KOPT-K1 (cell line): ENCODE results near the gene ME1.
"Not testable (repeated sequence)": the region's sequence is repeated elsewhere in the genome, so short reads cannot be mapped to it uniquely, and the experiment has no call there.

ENCODE experiments used
- H3K27ac ChIP-seq: fragments of 200-600 bp; sonication (generic); 2 replicates; pipeline ENCODE4 v1.5.1; 2016; ENCODE audit warnings: antibody characterized with exemption, mild to moderate bottlenecking, low read depth, low read length; ENCODE audit not compliant: poor library complexity, severe bottlenecking
- H3K36me3 ChIP-seq: fragments of 200-600 bp; sonication (generic); 2 replicates; pipeline ENCODE4 v1.5.1; 2017; ENCODE audit warnings: antibody characterized with exemption, mild to moderate bottlenecking, low read length, moderate library complexity; ENCODE audit not compliant: insufficient read depth
- H3K9me3 ChIP-seq: fragments of 200-600 bp; sonication (generic); 2 replicates; pipeline ENCODE4 v1.5.1; 2017; ENCODE audit warnings: antibody characterized with exemption, low read length, mild to moderate bottlenecking; ENCODE audit not compliant: insufficient read depth, poor library complexity, severe bottlenecking

The ME1 gene

DNA sequence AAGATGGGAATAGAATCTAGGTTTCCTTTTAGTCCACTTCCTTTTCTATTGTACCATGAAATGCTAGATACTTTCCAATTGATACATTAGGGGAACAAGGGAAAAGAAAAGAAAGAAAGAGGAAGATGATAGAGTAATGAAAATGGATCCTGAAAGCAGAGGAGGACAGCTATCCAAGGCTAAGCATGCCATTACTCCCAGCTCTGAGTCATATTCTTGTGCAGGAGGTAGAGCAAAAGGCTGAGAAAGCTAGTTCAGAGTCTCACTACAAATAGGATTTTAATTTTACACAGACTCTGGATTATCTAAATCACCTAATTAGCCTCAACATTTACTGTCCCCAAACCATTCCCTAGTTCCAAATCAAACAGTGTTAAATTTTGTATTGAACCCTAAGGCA is 214.0 kb downstream of the ME1 start:
- Histone ChIP-seq H3K27ac (no peak overlapping the region), H3K36me3 (no peaks in the 10 kb centered on the region), H3K9me3 (no peaks in the 10 kb centered on the region)

DNA sequence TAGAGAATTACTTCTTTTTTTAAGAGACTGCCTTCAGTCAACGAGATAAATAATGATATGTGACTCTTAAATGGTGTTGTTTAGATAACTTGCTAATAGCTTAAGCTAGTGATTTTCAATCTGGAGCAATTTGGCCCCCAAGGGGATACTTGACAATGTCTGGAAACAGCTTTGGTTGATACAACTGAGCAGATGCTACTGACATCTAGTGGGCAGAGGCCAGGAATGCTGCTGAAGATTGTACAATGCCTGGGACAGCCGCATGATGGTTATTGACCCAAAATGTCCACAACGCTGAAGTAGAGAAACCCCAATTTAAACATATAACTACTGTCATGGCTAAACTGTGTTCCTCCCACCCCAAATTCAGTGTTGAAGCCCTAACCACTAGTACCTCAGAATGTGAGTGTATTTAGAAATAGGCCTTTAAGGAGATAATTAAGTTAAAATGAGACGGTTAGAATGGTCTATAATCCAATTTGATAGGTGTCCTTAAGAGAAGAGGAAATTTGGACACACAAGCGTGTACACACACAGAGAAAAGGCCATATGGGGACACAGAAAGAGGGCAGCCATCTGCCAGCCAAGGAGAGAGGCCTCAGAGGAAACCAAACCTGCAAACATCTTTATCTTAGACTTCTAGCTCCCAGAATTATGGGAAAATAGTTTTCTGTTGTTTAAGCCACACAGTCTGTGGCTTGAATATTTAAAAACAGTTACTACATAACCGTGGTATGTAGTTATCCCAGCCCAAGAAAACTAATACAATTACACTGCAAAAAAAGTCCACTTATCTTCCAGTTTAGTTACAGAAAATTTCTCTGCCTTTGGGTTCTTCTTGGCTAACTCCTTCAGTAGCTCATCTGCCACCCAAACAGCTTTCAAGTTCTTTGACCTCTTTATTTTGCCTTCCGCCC is 215.5 kb downstream of the ME1 start:
- H3K36me3 ChIP-seq, result no peaks in the 10 kb centered on the region
- no peaks in the 10 kb centered on the region for H3K9me3 ChIP-seq
- H3K27ac ChIP-seq, result no peak overlapping the region

DNA sequence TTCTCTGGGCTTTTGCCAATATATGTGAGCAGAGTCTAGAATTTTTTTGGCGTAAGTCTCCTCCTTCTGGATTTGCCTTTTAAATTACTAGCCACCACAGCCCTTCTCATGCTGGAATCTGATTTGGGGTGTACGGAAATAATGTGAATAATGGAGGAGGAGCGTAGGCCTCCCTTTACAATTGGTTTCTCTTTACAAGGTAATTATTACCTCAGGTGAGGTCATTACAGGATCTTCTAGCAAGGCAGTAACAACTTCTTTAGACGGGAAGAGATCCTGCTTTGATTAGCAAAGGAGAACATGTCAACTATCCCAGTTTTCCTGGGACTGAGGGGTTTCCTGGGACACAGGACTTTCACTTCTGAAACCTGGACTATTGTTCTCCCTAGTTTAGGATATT is 228.8 kb downstream of the ME1 start:
- H3K27ac ChIP-seq, result no peak overlapping the region
- no peaks in the 10 kb centered on the region for H3K9me3 ChIP-seq
- H3K36me3 ChIP-seq, result no peaks in the 10 kb centered on the region

DNA sequence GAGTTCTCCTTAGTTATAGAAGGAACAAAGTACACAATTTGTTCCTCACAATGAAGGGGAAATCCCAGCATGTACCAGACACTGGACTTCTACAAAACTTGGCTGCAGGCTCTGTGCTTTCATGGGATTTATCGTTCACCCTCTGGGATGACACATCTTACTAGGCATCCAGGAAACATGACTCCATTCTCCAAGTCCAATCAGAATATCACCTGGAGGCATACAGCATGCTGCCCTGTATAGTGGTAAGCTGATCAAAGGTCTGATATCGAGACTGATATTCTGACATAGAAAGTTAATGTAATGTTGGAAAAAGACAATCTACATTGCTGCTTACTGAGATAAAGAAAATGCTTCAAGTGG is 231.0 kb downstream of the ME1 start:
- H3K9me3 ChIP-seq, result no peaks in the 10 kb centered on the region
- no peak overlapping the region for H3K27ac ChIP-seq
- H3K36me3 ChIP-seq, result no peaks in the 10 kb centered on the region

DNA sequence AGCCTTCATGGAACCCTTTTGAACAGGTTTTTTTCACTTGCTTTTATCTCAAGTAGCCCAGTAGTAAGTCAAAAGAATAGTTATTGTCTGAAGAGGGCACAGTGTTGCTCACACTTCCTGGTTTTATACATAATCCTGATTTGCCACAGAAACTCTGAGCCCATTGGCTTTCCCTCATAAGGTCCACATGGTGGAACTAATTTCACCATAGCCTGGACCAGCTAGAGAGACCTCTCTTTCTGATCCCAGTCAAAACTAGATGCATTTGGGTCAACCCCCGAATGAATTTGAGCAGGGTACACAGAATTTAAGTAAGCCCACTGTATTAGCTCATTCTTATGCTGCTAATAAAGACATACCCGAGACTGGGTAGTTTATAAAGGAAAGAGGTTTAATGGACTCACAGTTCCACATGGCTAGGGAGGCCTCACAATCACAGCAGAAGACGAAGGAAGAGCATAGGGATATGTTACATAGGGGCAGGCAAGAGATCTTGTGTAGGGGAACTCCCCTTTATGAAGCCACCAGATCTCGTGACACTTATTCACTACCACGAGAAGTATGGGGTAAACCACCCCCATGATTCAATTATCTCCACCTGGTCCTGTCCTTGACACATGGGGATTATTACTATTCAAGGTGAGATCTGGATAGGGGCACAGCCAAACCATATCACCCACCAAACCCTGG is 231.5 kb downstream of the ME1 start:
- no peak overlapping the region for H3K27ac ChIP-seq
- no peaks in the 10 kb centered on the region for H3K9me3 ChIP-seq
- H3K36me3 ChIP-seq, result no peaks in the 10 kb centered on the region

DNA sequence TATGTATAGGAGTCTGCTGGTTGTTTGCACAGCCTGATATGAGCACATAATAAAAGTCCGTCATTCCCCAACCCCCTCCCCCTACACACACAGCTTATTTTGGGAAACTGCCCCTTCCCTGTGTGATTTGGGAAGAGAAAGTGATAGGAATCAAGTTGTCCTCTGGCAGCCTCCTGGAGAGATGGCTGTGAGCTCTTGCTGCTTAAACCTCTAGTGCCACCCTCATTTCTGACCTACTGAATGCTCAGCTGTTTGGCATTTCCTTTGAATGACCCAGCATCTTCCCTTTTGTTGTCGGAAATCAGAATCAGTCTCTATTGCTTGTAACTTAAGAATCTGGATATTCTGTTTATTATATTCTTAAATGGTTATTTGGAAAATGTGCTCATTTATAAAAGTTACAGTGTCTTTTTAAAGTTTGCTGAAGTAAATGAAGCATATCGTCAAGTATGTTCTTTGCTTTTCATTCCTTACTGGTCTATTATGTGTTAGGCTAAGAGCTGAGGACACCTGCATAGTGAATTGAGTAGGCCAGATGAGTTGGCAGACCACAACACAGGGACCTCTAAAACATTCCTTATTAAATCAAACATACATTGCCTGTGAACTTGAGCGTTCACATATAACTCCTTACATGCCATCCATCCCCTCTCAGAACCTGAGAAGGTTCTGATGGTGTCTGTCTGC is 232.2 kb downstream of the ME1 start:
- H3K9me3 ChIP-seq, result no peaks in the 10 kb centered on the region
- H3K27ac ChIP-seq, result no peak overlapping the region
- H3K36me3 ChIP-seq, result no peaks in the 10 kb centered on the region

DNA sequence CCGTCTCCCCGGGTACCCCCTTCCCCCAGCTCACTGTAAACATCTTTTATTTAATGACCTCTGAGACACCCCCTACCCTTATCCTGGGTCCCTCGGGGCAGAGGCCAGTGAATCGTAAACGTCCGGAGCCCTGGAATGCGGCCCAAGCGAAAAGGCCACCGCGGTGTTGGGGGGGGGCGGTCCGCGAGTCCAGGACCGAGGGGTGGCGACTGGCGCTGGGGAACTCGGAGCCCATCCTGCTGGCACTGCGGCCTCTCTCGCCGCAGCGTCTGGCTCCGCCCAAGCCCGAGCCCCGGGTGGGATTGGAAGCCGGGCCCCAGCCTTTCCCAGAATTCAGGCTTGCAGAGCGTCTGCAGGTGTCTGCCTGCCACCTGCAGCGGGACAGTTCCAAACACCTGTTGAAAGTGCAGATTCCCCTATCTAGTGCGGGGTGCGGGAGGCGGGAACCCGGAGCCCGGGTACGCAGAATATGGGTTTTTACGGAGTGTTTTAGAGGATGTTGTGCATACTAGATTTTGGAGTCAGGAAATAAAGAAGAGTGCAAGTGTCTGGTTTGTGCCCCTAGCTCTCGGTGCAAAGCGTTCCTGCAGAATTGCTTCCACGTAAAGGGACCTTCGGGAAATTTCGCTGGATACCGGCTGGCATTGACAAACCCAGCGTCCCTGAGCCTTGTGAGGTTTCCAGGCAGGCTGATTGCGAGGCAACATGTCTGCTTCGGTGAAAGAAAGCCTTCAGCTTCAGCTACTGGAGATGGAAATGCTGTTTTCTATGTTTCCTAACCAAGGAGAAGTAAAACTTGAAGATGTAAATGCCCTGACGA is 236.9 kb downstream of the ME1 start:
- no peaks in the 10 kb centered on the region for H3K36me3 ChIP-seq
- no peaks in the 10 kb centered on the region for H3K9me3 ChIP-seq
- H3K27ac ChIP-seq, result peak overlapping the region; percentile 73

DNA sequence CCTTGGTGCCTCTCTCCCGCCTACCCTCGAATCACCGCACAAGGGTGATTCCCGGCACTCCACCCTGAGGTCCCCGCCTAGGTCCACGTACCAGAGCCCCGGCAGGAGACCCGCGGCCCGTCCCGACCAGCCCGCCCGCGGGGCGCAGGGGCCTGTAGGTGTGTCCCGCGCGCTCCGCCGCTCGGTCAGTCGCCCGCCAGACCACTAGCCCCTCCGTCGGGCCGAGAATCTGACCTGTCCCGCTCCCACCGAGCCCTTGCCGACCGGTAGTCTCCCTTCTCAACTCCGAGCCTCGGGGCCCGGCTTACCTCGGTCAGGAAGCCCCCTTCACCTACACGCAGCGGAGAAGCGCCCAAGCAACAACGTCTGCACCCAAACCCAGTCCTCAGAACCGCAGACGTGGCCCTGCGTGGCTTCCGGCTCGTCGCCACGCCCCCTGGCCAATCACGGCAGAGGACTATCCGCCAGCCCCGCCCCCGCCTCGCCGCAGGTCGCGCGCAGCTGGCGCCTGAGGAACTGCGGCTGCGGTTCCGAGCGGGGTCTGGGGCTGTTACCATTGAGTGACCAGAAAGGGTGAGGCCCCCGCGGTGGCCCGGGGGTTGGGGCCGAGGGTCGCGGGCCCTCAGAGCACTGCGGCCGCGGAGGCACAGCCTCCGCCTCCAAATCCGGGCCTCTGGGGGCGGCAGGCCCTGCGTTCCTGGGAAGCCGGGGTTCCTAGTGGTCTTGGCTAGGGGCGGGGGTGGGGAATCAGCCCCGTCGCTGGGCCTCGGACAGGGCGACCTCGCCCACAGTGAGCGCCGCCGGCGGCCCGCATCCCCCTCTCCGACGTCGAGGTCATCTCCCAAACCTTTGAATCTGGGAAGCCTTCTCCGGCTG is 237.7 kb downstream of the ME1 start, which contains the start of the genes PGM3 and RWDD2A:
TSS of gene PGM3 (minus strand) at position 395 of the 876 bp plus-strand sequence. CDS start 2,253 bp downstream, outside the sequence.
TSS of gene RWDD2A (plus strand) at position 487 of the 876 bp plus-strand sequence. CDS start 1,095 bp downstream, outside the sequence.
- H3K36me3 ChIP-seq, result no peaks in the 10 kb centered on the region
- peak within 1 kb of the TSS; percentile 73 for H3K27ac ChIP-seq
- no peaks in the 10 kb centered on the region for H3K9me3 ChIP-seq

DNA sequence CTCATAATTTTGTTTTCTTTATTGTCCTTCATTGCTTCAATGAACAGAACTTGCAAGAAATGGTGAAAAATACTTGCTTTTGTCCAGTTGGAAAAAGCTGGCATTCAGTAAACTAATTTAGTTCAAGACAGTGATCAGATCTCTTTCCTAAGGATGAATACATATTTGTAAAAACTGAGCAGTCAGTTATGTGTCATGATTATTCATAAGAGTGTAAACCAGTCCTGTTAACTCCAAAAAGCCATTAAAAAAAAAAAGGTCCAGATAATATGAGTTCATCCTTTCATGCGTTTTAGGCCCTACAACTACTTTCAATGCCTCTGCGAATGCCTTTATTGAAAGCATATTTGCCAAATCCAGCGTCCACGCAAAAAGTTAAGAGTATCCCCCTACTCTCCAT is 238.4 kb downstream of the ME1 start:
- Histone ChIP-seq H3K9me3 (no peaks in the 10 kb centered on the region), H3K36me3 (no peaks in the 10 kb centered on the region), H3K27ac (peak overlapping the region; percentile 73)

DNA sequence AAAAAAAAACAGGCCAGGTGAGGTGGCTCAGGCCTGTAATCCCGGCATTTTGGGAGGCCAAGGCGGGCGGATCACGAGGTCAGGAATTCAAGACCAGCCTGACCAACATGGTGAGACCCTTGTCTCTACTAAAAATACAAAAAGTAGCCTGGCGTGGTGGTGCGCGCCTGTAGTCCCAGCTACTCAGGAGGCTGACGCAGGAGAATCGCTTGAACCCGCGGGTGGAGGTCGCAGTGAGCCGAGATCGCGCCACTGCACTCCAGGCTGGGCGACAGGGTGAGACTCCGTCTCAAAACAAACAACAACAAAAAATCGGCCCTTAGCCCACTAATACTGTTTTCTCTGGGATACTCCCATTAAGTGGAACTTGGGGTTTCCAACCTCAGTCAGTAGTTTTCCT is 238.9 kb downstream of the ME1 start:
- not testable (repeated sequence) for H3K27ac ChIP-seq, H3K9me3 ChIP-seq, H3K36me3 ChIP-seq

DNA sequence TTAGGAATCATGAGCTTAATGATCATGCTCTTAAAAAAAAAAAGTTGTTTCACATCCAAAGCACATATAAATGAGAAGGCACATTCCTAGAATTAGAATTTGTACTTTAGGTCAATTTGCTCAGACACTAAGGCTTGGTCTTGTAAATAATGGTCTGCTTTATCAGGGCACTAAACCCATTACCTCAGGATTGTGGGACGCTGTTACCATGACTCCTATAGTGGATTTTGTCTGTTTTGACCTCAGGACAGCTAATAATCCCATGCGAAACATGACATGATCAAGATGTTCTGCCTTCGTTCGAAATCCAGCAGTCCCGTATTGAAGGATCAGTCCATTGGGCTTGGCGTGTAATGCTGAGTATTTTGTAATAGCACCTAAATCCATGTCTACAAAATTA is 240.2 kb downstream of the ME1 start:
- Histone ChIP-seq H3K27ac (no peak overlapping the region), H3K9me3 (no peaks in the 10 kb centered on the region), H3K36me3 (peaks cover 9% of the 10 kb centered on the region)

DNA sequence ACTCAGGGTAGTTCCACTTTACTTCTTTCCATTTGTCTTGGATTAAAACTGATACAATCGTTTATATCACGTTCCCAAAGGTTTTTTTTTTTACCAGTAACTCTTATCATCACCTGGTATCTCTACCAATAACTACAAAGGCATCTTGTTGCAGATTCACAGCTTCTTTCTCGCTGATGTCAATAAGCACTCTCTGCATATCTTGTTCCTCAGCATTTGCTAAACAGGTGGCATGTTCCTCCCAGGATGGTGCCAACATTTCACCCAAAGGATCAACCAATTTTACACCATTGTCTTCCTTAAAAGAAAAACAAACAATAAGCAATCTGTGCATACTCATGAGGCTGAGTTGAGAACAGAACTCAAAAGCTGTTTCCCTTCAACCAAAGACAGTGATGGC is 242.3 kb downstream of the ME1 start:
- Histone ChIP-seq H3K9me3 (no peaks in the 10 kb centered on the region), H3K36me3 (peaks cover 28% of the 10 kb centered on the region)

DNA sequence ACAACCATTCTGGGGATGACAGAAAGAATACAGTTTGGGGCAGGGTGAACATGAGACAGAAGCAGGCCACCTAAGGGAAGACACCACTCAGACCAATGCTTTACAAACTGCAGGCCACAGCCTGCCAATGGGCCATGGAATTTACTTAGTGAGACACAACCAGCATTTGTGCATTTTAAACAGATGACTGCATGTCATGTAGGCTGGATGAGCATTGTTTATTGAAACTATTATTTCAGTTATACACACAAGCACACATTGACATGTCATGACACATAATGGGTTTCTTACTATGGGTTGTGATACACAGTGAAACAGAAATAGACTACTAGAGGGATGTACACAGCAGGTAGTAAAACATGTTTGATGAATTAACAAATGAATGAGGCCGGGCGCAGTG is 245.8 kb downstream of the ME1 start:
- H3K36me3 ChIP-seq, result peaks cover 60% of the 10 kb centered on the region
- H3K27ac ChIP-seq, result no peak overlapping the region

More for the DNA sequence above, 242.3 kb downstream of the ME1 start:
- no peak overlapping the region for H3K27ac ChIP-seq

More for the DNA sequence above, 245.8 kb downstream of the ME1 start:
- no peaks in the 10 kb centered on the region for H3K9me3 ChIP-seq
